A549 (cell line): ENCODE results near the gene FOXS1. TPM values are rescaled to one million over a fixed set of nuclear protein-coding genes. Genes with fewer than 3 reads are reported as not detected.

Experiments
- ATAC-seq, 2 experiments: fragments of 200-7000 bp in 1 of 2; fragments of >200 bp in 1 of 2; cut with Nextera tagmentation in 1 of 2; cut with Tn5 transposase in 1 of 2; 3 replicates each; pipeline versions ENCODE4 v1.8.0 to v1.9.1; 2018 to 2020; ENCODE audit warnings: mild to moderate bottlenecking in 1 of 2, moderate library complexity in 1 of 2
- CTCF ChIA-PET: fragments of 300-600 bp; sonication (Branson Sonifier 250); formaldehyde crosslinking; extraction: SDS; loops from one replicate; lab custom pipeline; 2021; ENCODE audit warnings: antibody characterized with exemption, inconsistent platforms; lab: Yijun Ruan, JAX
- POLR2A ChIA-PET: fragments of 350-600 bp; formaldehyde crosslinking; extraction: SDS; loops from one replicate; lab custom pipeline; 2021; ENCODE audit warnings: antibody characterized with exemption, inconsistent platforms; lab: Yijun Ruan, JAX
- DNase-seq, 2 experiments: peaks; one replicate each; pipeline versions ENCODE4 v3.0.0 to v3.0.0-alpha.2; 2011 to 2016; ENCODE audit warnings: low read depth in 1 of 2, low spot score in 1 of 2
- FAIRE-seq: peaks from 2 replicates; lab custom pipeline; 2011; peaks lifted over from hg19 to GRCh38; lab: Jason Lieb, UNC
- H3K27ac ChIP-seq, 2 experiments: fragments of >200 bp; sonication (Bioruptor Twin); formaldehyde crosslinking; 3 replicates each; pipeline ENCODE4 v1.5.1; 2016 to 2017
- H3K4me1 ChIP-seq: fragments of >200 bp; sonication (Bioruptor Twin); formaldehyde crosslinking; 3 replicates; pipeline ENCODE4 v1.6.1; 2016
- H3K4me2 ChIP-seq: fragments of >200 bp; sonication (Bioruptor Twin); formaldehyde crosslinking; 3 replicates; pipeline ENCODE4 v1.6.1; 2016
- H3K4me3 ChIP-seq: fragments of >200 bp; sonication (Bioruptor Twin); formaldehyde crosslinking; 3 replicates; pipeline ENCODE4 v1.5.1; 2016
- H3K9me3 ChIP-seq: fragments of >200 bp; sonication (Bioruptor Twin); formaldehyde crosslinking; 3 replicates; pipeline ENCODE4 v1.6.1; 2016
- ATOH8 ChIP-seq: fragments of 250-450 bp; sonication (Bioruptor Pico); IDR thresholded peaks from 2 replicates; pipeline ENCODE4 v1.5.0; 2020; ENCODE audit warnings: low read depth, mild to moderate bottlenecking, moderate library complexity
- CBX8 ChIP-seq: fragments of 200-600 bp; sonication (generic); IDR thresholded peaks from 2 replicates; pipeline ENCODE4 v1.6.1; 2016
- CHD4 ChIP-seq: fragments of 200-600 bp; sonication (generic); IDR thresholded peaks from 2 replicates; pipeline ENCODE4 v1.6.1; 2016; ENCODE audit warnings: antibody characterized with exemption, mild to moderate bottlenecking, borderline replicate concordance
- EHF ChIP-seq: fragments of 250-450 bp; sonication (Bioruptor Pico); IDR thresholded peaks from 2 replicates; pipeline ENCODE4 v1.5.0; 2020; ENCODE audit warnings: mild to moderate bottlenecking
- ESRRA ChIP-seq: fragments of 150-350 bp; IDR thresholded peaks from 2 replicates; pipeline ENCODE4 v1.6.1; 2014; ENCODE audit warnings: mild to moderate bottlenecking, low read length, borderline replicate concordance
- FOSL2 ChIP-seq, 2 experiments: fragments of 450-650 bp in 1 of 2; fragments of >200 bp in 1 of 2; sonication (Bioruptor Twin) in 1 of 2; formaldehyde crosslinking; IDR thresholded peaks; 2 replicates each; pipeline versions ENCODE4 v1.5.0 to v1.6.1; 2016 to 2020; ENCODE audit warnings: mild to moderate bottlenecking in 1 of 2, moderate library complexity in 1 of 2
- FOXS1 ChIP-seq: fragments of 250-450 bp; sonication (Bioruptor Pico); IDR thresholded peaks from 2 replicates; pipeline ENCODE4 v1.5.0; 2020; ENCODE audit warnings: mild to moderate bottlenecking, moderate library complexity
- GATA3 ChIP-seq: IDR thresholded peaks from 2 replicates; pipeline ENCODE4 v1.6.1; 2012; ENCODE audit warnings: borderline replicate concordance
- HMGXB4 ChIP-seq: fragments of 250-450 bp; sonication (Bioruptor Pico); IDR thresholded peaks from 2 replicates; pipeline ENCODE4 v1.5.0; 2021; ENCODE audit warnings: mild to moderate bottlenecking, moderate library complexity, borderline replicate concordance
- JUN ChIP-seq, 2 experiments: fragments of >200 bp; sonication (Bioruptor Twin); formaldehyde crosslinking; IDR thresholded peaks; 2 replicates in 1 of 2; 3 replicates in 1 of 2; pipeline ENCODE4 v1.6.1; 2016 to 2017
- JUNB ChIP-seq: fragments of >200 bp; sonication (Bioruptor Twin); formaldehyde crosslinking; IDR thresholded peaks from 2 replicates; pipeline ENCODE4 v1.6.1; 2016
- KDM1A ChIP-seq: fragments of 200-600 bp; sonication (generic); IDR thresholded peaks from 2 replicates; pipeline ENCODE4 v1.6.1; 2016; ENCODE audit warnings: low read depth, mild to moderate bottlenecking
- MYC ChIP-seq: IDR thresholded peaks from 2 replicates; pipeline ENCODE4 v1.6.1; 2012; ENCODE audit warnings: mild to moderate bottlenecking, inconsistent platforms, low read length, improper control_type of control experiment, borderline replicate concordance
- NPAS2 ChIP-seq: fragments of 250-450 bp; sonication (Bioruptor Pico); IDR thresholded peaks from 2 replicates; pipeline ENCODE4 v1.8.0; 2022; ENCODE audit warnings: mild to moderate bottlenecking, moderate library complexity, borderline replicate concordance
- NR3C1 ChIP-seq: fragments of >200 bp; sonication (Bioruptor Twin); formaldehyde crosslinking; IDR thresholded peaks from 3 replicates; pipeline ENCODE4 v1.6.1; 2017
- RAD21 ChIP-seq, 2 experiments: fragments of >200 bp in 1 of 2; sonication (Bioruptor Twin) in 1 of 2; formaldehyde crosslinking in 1 of 2; IDR thresholded peaks in 1 of 2; conservative IDR thresholded peaks in 1 of 2; 2 replicates in 1 of 2; 3 replicates in 1 of 2; pipeline ENCODE4 v1.6.1; 2012 to 2018; ENCODE audit warnings: inconsistent platforms in 1 of 2
- RCOR1 ChIP-seq: fragments of 150-350 bp; IDR thresholded peaks from 2 replicates; pipeline ENCODE4 v1.6.1; 2014; ENCODE audit warnings: antibody characterized with exemption, low read length, low read depth
- SMC3 ChIP-seq: fragments of >200 bp; sonication (Bioruptor Twin); formaldehyde crosslinking; IDR thresholded peaks from 3 replicates; pipeline ENCODE4 v1.6.1; 2018; ENCODE audit warnings: inconsistent platforms
- SREBF2 ChIP-seq: fragments of 450-650 bp; IDR thresholded peaks from 2 replicates; pipeline ENCODE4 v1.6.1; 2014; ENCODE audit warnings: mild to moderate bottlenecking, moderate library complexity
- TFCP2L1 ChIP-seq: fragments of 250-450 bp; sonication (Bioruptor Pico); IDR thresholded peaks from 2 replicates; pipeline ENCODE4 v1.5.0; 2021; ENCODE audit warnings: mild to moderate bottlenecking
- ZC3H11A ChIP-seq: fragments of 450-650 bp; IDR thresholded peaks from 2 replicates; pipeline ENCODE4 v1.6.1; 2014; ENCODE audit warnings: antibody characterized with exemption, mild to moderate bottlenecking
- WGBS: methylation state at CpG from one replicate; pipeline ENCODE4 v1.1.6; 2017; ENCODE audit errors: missing lambda C conversion rate; 5-methylcytosine and 5-hydroxymethylcytosine counted together
- polyA plus RNA-seq, 4 experiments: library from polyadenylated mRNA; depleted of rRNA in 3 of 4; stranded (reverse); fragments of >200 nt; fragmentation: RNase III in 1 of 4; extraction: RNeasy Plus Mini Kit Qiagen cat#74134 plus additional on column Dnase treatment in 1 of 4; gene quantifications; 2 replicates in 3 of 4; 3 replicates in 1 of 4; pipeline ENCODE4 v1.2.3, GENCODE V29; 2011 to 2017
- TF ChIP-seq, protein P1 (sequence below): IDR thresholded peaks from 2 replicates; pipeline ENCODE4 v1.6.1; 2012
- TF ChIP-seq, protein P2 (sequence below): fragments of 450-650 bp; IDR thresholded peaks from 2 replicates; pipeline ENCODE4 v1.6.1; 2014; ENCODE audit warnings: antibody characterized with exemption

Gene FOXS1
- polyA plus RNA-seq, 2 of the 4 experiments (the other 2 are of a cell fraction), result 1.5 to 3.7 TPM

DNA sequence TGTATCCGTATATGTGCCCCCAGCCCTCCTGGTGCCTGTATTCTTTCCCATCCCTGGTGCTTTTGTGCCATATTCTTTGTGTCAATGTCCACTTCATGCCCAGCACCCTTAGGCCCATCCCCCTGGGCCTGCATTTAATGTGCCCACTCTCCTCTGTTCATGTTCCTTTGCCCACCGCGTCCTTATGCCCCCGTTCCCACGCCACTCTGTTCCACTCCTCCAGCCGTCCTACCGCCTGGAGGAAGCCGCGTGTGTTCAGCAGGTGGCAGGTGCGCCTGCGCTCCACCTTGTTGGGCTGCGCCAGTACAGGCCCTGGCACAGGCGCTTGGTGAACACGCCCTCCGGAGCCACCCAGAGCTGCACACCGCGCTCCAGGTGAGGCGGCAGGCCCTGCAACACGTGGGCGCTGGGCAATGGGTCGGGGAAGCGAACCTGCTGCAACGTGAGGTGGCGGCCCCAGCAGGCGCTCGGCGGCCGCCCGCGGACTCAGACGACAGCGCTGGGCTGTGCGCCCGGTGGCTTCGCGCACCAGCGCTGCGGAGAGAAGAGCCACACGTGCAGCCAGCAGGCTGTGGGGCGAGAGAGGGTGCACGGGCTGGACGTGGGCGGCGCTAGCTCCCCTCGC, 4.0 kb upstream of the FOXS1 start:
- no peak for ATAC-seq
- no peak for FAIRE-seq
- CTCF ChIA-PET, result interaction anchor here (1.7 to 11.6 kb wide), 10 partner anchors 9 to 243 kb away, joined by 5 to 193 read pairs (median 72); partner anchors contain the start of genes FOXS1 and PDRG1

DNA sequence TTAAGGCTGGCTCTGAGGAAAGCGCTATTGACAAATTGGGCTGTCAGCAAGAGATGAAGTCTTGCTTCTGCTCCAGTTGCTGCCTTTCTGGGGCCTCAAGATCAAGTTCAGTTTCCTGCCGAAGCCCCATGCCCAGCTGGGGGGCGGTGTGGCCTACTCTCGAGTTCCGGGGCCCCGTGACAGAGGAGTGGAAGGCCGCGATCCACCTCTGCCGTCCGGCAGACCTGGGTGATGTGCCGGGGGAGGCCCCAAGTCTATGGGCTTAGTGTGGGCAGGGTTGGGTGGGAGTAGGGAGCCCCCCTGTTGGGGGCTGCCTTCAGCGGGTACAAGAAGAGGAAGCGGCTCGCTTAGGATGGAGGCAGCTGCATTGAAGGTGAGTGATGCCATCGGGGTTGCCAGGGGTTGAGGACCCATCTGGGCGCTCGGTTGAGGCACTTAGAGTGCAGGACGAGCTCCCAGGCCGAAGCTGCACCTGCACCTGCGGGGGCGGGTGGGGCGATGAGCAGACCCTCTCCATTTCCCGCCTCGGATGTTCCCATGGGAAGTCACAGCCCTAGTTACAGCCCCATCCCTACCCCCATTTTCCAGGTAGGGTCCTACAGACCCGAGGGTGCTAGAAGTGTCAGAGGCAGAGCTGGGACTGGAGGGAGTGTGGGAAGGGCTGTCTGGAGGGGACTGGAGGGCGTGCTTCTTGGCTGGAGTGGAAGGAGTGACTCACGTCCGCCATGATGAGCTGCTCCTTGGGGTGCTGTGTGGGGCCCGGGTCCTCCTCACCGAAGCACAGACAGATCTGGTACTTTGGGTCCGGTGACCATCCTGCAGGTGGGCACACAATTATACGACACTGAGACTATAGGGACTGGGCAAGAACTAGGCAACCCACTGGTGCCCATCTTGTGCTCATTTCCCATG, 2.9 kb upstream of the FOXS1 start:
- no peak overlapping the region for H3K27ac ChIP-seq
- no peak for FAIRE-seq

More for the DNA sequence above, 4.0 kb upstream of the FOXS1 start:
- Histone ChIP-seq H3K27ac (no peak overlapping the region), H3K4me3 (no peak overlapping the region), H3K9me3 (no peaks in the 10 kb centered on the region), H3K4me2 (0 out of 3 replicates have a peak overlapping the region, but pooled peaks have one; percentile 28), H3K4me1 (peaks cover 17% of the 10 kb centered on the region)
- 31% methylated on average over 24 of the region's 45 CpGs for WGBS
- TF ChIP-seq MYC (no peak), HMGXB4 (CRISPR knock-in tag) (no peak), ATOH8 (CRISPR knock-in tag) (no peak), SREBF2 (no peak), JUN (IDR thresholded peaks at IDR 0.05) (no peak), GATA3 (no peak), RCOR1 (no peak), EHF (CRISPR knock-in tag) (no peak), RAD21 (conservative IDR thresholded peaks at IDR 0.05 in 1 of 2, IDR thresholded peaks at IDR 0.05 in 1 of 2) (no peak)
- DNase-seq, result no peak
- POLR2A ChIA-PET, result no interaction called here

More for the DNA sequence above, 2.9 kb upstream of the FOXS1 start:
- H3K4me1 ChIP-seq, result peaks cover 28% of the 10 kb centered on the region
- ChIA-PET CTCF (interaction anchor here (0.9 to 6.2 kb wide), 11 partner anchors 11 to 243 kb away, joined by 3 to 125 read pairs (median 21); partner anchors contain the start of genes MYLK2 and PDRG1), POLR2A (no interaction called here)
- WGBS, result 63% methylated on average over 21 of the region's 32 CpGs
- no peak for ATAC-seq
- H3K4me2 ChIP-seq, result no peak overlapping the region
- DNase-seq, result no peak
- H3K9me3 ChIP-seq, result no peaks in the 10 kb centered on the region
- no peak for TF ChIP-seq NPAS2 (CRISPR knock-in tag)
- TF ChIP-seq NR3C1, result no peak
- TF ChIP-seq, protein P1, sequence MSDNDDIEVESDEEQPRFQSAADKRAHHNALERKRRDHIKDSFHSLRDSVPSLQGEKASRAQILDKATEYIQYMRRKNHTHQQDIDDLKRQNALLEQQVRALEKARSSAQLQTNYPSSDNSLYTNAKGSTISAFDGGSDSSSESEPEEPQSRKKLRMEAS, result no peak
- no peak for TF ChIP-seq ZC3H11A
- TF ChIP-seq FOSL2 (IDR thresholded peaks at IDR 0.05), result no peak
- TF ChIP-seq FOSL2 (CRISPR knock-in tag; IDR thresholded peaks at IDR 0.05), result no peak
- no peak for TF ChIP-seq CHD4
- no peak for TF ChIP-seq ESRRA
- no peak for TF ChIP-seq RCOR1
- TF ChIP-seq MYC, result no peak
- no peak for TF ChIP-seq KDM1A
- TF ChIP-seq JUN (IDR thresholded peaks at IDR 0.05), result no peak
- no peak for TF ChIP-seq SREBF2
- no peak for TF ChIP-seq HMGXB4 (CRISPR knock-in tag)
- no peak for TF ChIP-seq TFCP2L1 (CRISPR knock-in tag)
- TF ChIP-seq, protein P2, sequence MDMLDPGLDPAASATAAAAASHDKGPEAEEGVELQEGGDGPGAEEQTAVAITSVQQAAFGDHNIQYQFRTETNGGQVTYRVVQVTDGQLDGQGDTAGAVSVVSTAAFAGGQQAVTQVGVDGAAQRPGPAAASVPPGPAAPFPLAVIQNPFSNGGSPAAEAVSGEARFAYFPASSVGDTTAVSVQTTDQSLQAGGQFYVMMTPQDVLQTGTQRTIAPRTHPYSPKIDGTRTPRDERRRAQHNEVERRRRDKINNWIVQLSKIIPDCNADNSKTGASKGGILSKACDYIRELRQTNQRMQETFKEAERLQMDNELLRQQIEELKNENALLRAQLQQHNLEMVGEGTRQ, result no peak
- TF ChIP-seq SMC3, result no peak
- no peak for TF ChIP-seq CBX8
- no peak for TF ChIP-seq JUNB
- TF ChIP-seq FOXS1, result no peak
- H3K4me3 ChIP-seq, result no peak overlapping the region
